ENCODE results near the gene CELF4.

CELF4 gene

GRCh38 chr18:37247497-37248161, 318.0 kb downstream of the CELF4 start:
- peaks cover 3% of the 10 kb centered on the region; the same call in 1 of the 2 replicates for H3K4me1 ChIP-seq (ENCODE audit: control insufficient read depth, insufficient read depth, low read length)
- H3K27ac ChIP-seq (ENCODE audit: low read length): no peak overlapping the region
- no peaks in the 10 kb centered on the region; the same call in 1 of the 2 replicates for H3K27me3 ChIP-seq (ENCODE audit: control insufficient read depth, insufficient read depth, low read length)
- no CpG with 5 or more reads among the region's 10 CpGs for WGBS (ENCODE audit: insufficient coverage, insufficient read length)
- DNase-seq (ENCODE audit: low read depth, low spot score): no peak
- H3K4me3 ChIP-seq (ENCODE audit: low read length): no peak overlapping the region
- no peaks in the 10 kb centered on the region for H3K36me3 ChIP-seq (ENCODE audit: control insufficient read depth, insufficient read depth, low read length)
- H3K9me3 ChIP-seq (ENCODE audit: control insufficient read depth, insufficient read depth, low read length): no peaks in the 10 kb centered on the region

- DNase-seq (ENCODE audit: low read depth, low spot score): no peak
- no peaks in the 10 kb centered on the region for H3K9me3 ChIP-seq (ENCODE audit: control insufficient read depth, insufficient read depth, low read length)
- no peaks in the 10 kb centered on the region for H3K27me3 ChIP-seq (ENCODE audit: control insufficient read depth, insufficient read depth, low read length)
- H3K4me1 ChIP-seq (ENCODE audit: control insufficient read depth, insufficient read depth, low read length): peaks cover 3% of the 10 kb centered on the region; the same call in 1 of the 2 replicates
- H3K27ac ChIP-seq (ENCODE audit: low read length): no peak overlapping the region
- no peak overlapping the region for H3K4me3 ChIP-seq (ENCODE audit: low read length)
- WGBS (ENCODE audit: insufficient coverage, insufficient read length): no CpG with 5 or more reads among the region's 13 CpGs
- no peaks in the 10 kb centered on the region for H3K36me3 ChIP-seq (ENCODE audit: control insufficient read depth, insufficient read depth, low read length)
Observed at GRCh38 chr18:37246779-37247340, 318.7 kb downstream of the CELF4 start.

GRCh38 chr18:37244618-37245017, 321.0 kb downstream of the CELF4 start:
- Histone ChIP-seq H3K27ac (ENCODE audit: low read length) (no peak overlapping the region), H3K4me3 (ENCODE audit: low read length) (no peak overlapping the region), H3K9me3 (ENCODE audit: control insufficient read depth, insufficient read depth, low read length) (no peaks in the 10 kb centered on the region), H3K36me3 (ENCODE audit: control insufficient read depth, insufficient read depth, low read length) (no peaks in the 10 kb centered on the region), H3K27me3 (ENCODE audit: control insufficient read depth, insufficient read depth, low read length) (no peaks in the 10 kb centered on the region), H3K4me1 (ENCODE audit: control insufficient read depth, insufficient read depth, low read length) (peaks cover 3% of the 10 kb centered on the region; the same call in 1 of the 2 replicates)
- no CpG with 5 or more reads among the region's 13 CpGs for WGBS (ENCODE audit: insufficient coverage, insufficient read length)
- DNase-seq (ENCODE audit: low read depth, low spot score): no peak

GRCh38 chr18:37243741-37244140, 321.9 kb downstream of the CELF4 start:
- no CpG with 5 or more reads among the region's 36 CpGs for WGBS (ENCODE audit: insufficient coverage, insufficient read length)
- H3K4me3 ChIP-seq (ENCODE audit: low read length): no peak overlapping the region

GRCh38 chr18:37242826-37243560, 322.6 kb downstream of the CELF4 start:
- DNase-seq (ENCODE audit: low read depth, low spot score): no peak
- Histone ChIP-seq H3K4me3 (ENCODE audit: low read length) (no peak overlapping the region), H3K9me3 (ENCODE audit: control insufficient read depth, insufficient read depth, low read length) (no peaks in the 10 kb centered on the region), H3K27ac (ENCODE audit: low read length) (no peak overlapping the region), H3K27me3 (ENCODE audit: control insufficient read depth, insufficient read depth, low read length) (no peaks in the 10 kb centered on the region), H3K4me1 (ENCODE audit: control insufficient read depth, insufficient read depth, low read length) (peaks cover 2% of the 10 kb centered on the region; the same call in 1 of the 2 replicates), H3K36me3 (ENCODE audit: control insufficient read depth, insufficient read depth, low read length) (no peaks in the 10 kb centered on the region)
- WGBS (ENCODE audit: insufficient coverage, insufficient read length): no CpG with 5 or more reads among the region's 4 CpGs

More at GRCh38 chr18:37243741-37244140, 321.9 kb downstream of the CELF4 start:
- no peak overlapping the region for H3K27ac ChIP-seq (ENCODE audit: low read length)
- H3K9me3 ChIP-seq (ENCODE audit: control insufficient read depth, insufficient read depth, low read length): no peaks in the 10 kb centered on the region
- no peaks in the 10 kb centered on the region for H3K36me3 ChIP-seq (ENCODE audit: control insufficient read depth, insufficient read depth, low read length)
- DNase-seq (ENCODE audit: low read depth, low spot score): no peak
- H3K4me1 ChIP-seq (ENCODE audit: control insufficient read depth, insufficient read depth, low read length): peaks cover 3% of the 10 kb centered on the region; the same call in 1 of the 2 replicates
- H3K27me3 ChIP-seq (ENCODE audit: control insufficient read depth, insufficient read depth, low read length): no peaks in the 10 kb centered on the region

GRCh38 chr18:37242091-37242490, 323.5 kb downstream of the CELF4 start:
- no peaks in the 10 kb centered on the region for H3K36me3 ChIP-seq (ENCODE audit: control insufficient read depth, insufficient read depth, low read length)
- no peaks in the 10 kb centered on the region for H3K4me1 ChIP-seq (ENCODE audit: control insufficient read depth, insufficient read depth, low read length)
- H3K27ac ChIP-seq (ENCODE audit: low read length): no peak overlapping the region
- H3K9me3 ChIP-seq (ENCODE audit: control insufficient read depth, insufficient read depth, low read length): no peaks in the 10 kb centered on the region
- no peaks in the 10 kb centered on the region for H3K27me3 ChIP-seq (ENCODE audit: control insufficient read depth, insufficient read depth, low read length)
- no CpG with 5 or more reads among the region's 6 CpGs for WGBS (ENCODE audit: insufficient coverage, insufficient read length)
- H3K4me3 ChIP-seq (ENCODE audit: low read length): no peak overlapping the region
- no peak for DNase-seq (ENCODE audit: low read depth, low spot score)

- Histone ChIP-seq H3K27me3 (ENCODE audit: control insufficient read depth, insufficient read depth, low read length) (no peaks in the 10 kb centered on the region), H3K9me3 (ENCODE audit: control insufficient read depth, insufficient read depth, low read length) (no peaks in the 10 kb centered on the region), H3K4me3 (ENCODE audit: low read length) (no peak overlapping the region), H3K27ac (ENCODE audit: low read length) (no peak overlapping the region), H3K4me1 (ENCODE audit: control insufficient read depth, insufficient read depth, low read length) (no peaks in the 10 kb centered on the region), H3K36me3 (ENCODE audit: control insufficient read depth, insufficient read depth, low read length) (no peaks in the 10 kb centered on the region)
- no CpG with 5 or more reads among the region's 6 CpGs for WGBS (ENCODE audit: insufficient coverage, insufficient read length)
- no peak for DNase-seq (ENCODE audit: low read depth, low spot score)
Observed at GRCh38 chr18:37238282-37239108, 327.1 kb downstream of the CELF4 start.

GRCh38 chr18:37235583-37235982, 330.0 kb downstream of the CELF4 start:
- DNase-seq (ENCODE audit: low read depth, low spot score): no peak
- no CpG with 5 or more reads among the region's 2 CpGs for WGBS (ENCODE audit: insufficient coverage, insufficient read length)
- Histone ChIP-seq H3K27ac (ENCODE audit: low read length) (no peak overlapping the region), H3K4me1 (ENCODE audit: control insufficient read depth, insufficient read depth, low read length) (no peaks in the 10 kb centered on the region), H3K27me3 (ENCODE audit: control insufficient read depth, insufficient read depth, low read length) (peaks cover 1% of the 10 kb centered on the region; the same call in 1 of the 2 replicates), H3K4me3 (ENCODE audit: low read length) (no peak overlapping the region), H3K9me3 (ENCODE audit: control insufficient read depth, insufficient read depth, low read length) (no peaks in the 10 kb centered on the region), H3K36me3 (ENCODE audit: control insufficient read depth, insufficient read depth, low read length) (no peaks in the 10 kb centered on the region)

- Histone ChIP-seq H3K9me3 (ENCODE audit: control insufficient read depth, insufficient read depth, low read length) (no peaks in the 10 kb centered on the region), H3K27ac (ENCODE audit: low read length) (no peak overlapping the region), H3K27me3 (ENCODE audit: control insufficient read depth, insufficient read depth, low read length) (peaks cover 1% of the 10 kb centered on the region; the same call in 1 of the 2 replicates), H3K36me3 (ENCODE audit: control insufficient read depth, insufficient read depth, low read length) (no peaks in the 10 kb centered on the region), H3K4me1 (ENCODE audit: control insufficient read depth, insufficient read depth, low read length) (no peaks in the 10 kb centered on the region), H3K4me3 (ENCODE audit: low read length) (no peak overlapping the region)
- no CpG with 5 or more reads among the region's 3 CpGs for WGBS (ENCODE audit: insufficient coverage, insufficient read length)
- DNase-seq (ENCODE audit: low read depth, low spot score): no peak
Observed at GRCh38 chr18:37231251-37231650, 334.3 kb downstream of the CELF4 start.

GRCh38 chr18:37230768-37231167, 334.8 kb downstream of the CELF4 start:
- Histone ChIP-seq H3K4me1 (ENCODE audit: control insufficient read depth, insufficient read depth, low read length) (no peaks in the 10 kb centered on the region), H3K27ac (ENCODE audit: low read length) (no peak overlapping the region), H3K27me3 (ENCODE audit: control insufficient read depth, insufficient read depth, low read length) (peaks cover 1% of the 10 kb centered on the region; the same call in 1 of the 2 replicates), H3K36me3 (ENCODE audit: control insufficient read depth, insufficient read depth, low read length) (no peaks in the 10 kb centered on the region), H3K9me3 (ENCODE audit: control insufficient read depth, insufficient read depth, low read length) (no peaks in the 10 kb centered on the region), H3K4me3 (ENCODE audit: low read length) (no peak overlapping the region)
- no peak for DNase-seq (ENCODE audit: low read depth, low spot score)
- no CpG with 5 or more reads among the region's 3 CpGs for whole genome bisulfite sequencing (ENCODE audit: insufficient coverage, insufficient read length)
